Glutamatergic neuron (in vitro differentiated cells): ENCODE results near the gene BRMS1. TPM values are rescaled to one million over a fixed set of nuclear protein-coding genes. Genes with fewer than 3 reads are reported as not detected.

Experiments used
- DNase-seq: peaks from one replicate; pipeline ENCODE4 v3.0.0; 2022
- H3K27ac Mint-ChIP-seq: one replicate; pipeline ENCODE4 v1.8.0; 2020; ENCODE audit warnings: mild to moderate bottlenecking, mixed read lengths, inconsistent platforms; ENCODE audit not compliant: unreplicated experiment
- H3K27me3 Mint-ChIP-seq: one replicate; pipeline ENCODE4 v1.8.0; 2020; ENCODE audit warnings: mild to moderate bottlenecking, moderate library complexity, mixed read lengths, inconsistent platforms; ENCODE audit not compliant: unreplicated experiment
- H3K36me3 Mint-ChIP-seq: one replicate; pipeline ENCODE4 v1.8.0; 2020; ENCODE audit warnings: mild to moderate bottlenecking, mixed read lengths, inconsistent platforms; ENCODE audit not compliant: unreplicated experiment
- H3K4me1 Mint-ChIP-seq: one replicate; pipeline ENCODE4 v1.8.0; 2020; ENCODE audit warnings: mild to moderate bottlenecking, low read depth, mixed read lengths, inconsistent platforms; ENCODE audit not compliant: unreplicated experiment
- H3K4me3 Mint-ChIP-seq: one replicate; pipeline ENCODE4 v1.8.0; 2020; ENCODE audit warnings: mild to moderate bottlenecking, mixed read lengths, inconsistent platforms; ENCODE audit not compliant: unreplicated experiment
- H3K9me3 Mint-ChIP-seq: one replicate; pipeline ENCODE4 v1.8.0; 2020; ENCODE audit warnings: mild to moderate bottlenecking, moderate library complexity, mixed read lengths, inconsistent platforms; ENCODE audit not compliant: unreplicated experiment
- total RNA-seq: library from RNA; stranded (reverse); fragmentation: NEBNext Ultra II Directional; extraction: Animal tissue kit (Norgen Biotek cat#: 25700); gene quantifications from one replicate; pipeline ENCODE4 v1.2.1, GENCODE V29; 2021; ENCODE audit not compliant: unreplicated experiment
- TF ChIP-seq, protein P1 (sequence below): fragments of 200-600 bp; sonication (generic); IDR thresholded peaks from one replicate; pipeline ENCODE4 v1.5.0; 2021; ENCODE audit not compliant: partially characterized antibody, unreplicated experiment

BRMS1 gene
- total RNA-seq, 1 donor from 2014 or later, result 44.0 TPM

DNA sequence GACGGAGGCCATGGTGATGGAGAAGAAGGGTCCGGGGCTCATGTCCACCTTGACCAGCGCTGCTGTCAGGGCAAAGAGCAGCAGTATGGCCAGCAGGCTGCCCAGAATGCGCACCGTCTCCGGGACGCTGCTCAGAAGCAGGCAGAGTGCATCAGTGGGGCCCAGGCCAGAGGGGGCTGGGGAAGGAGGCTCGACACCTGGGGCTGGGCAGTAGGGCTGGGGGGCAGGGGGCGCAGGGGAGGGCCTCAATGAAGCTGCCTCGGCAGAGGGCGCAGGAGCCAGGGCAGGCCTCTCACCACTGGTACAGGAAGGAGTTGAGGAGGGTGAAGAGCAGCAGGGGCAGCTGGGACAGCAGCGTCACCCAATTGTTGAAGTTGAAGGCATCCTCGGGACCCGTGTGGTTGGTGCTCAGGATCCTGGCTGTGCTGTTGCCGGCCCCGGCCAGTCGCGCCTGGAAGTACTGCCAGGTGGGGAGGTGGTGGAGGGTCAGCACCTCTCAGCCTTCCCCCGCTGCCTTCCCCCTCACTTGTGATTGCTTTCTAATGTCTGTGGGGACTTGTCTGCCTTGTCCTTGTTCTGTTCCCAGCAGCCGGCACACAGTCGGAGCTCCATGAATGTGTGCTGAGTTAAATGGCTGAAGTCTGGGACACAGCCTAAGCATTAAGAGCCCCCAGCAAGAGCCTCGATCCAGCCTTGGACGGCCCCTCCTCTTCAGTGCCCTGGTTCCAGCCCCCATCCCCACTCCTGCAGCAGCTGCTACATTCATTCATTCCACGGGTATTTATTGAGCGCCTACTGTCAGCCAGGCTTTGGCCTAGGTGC is 24.4 kb upstream of the BRMS1 start:
- Mint-ChIP-seq H3K4me3 (peak overlapping the region; percentile 71), H3K36me3 (no peaks in the 10 kb centered on the region), H3K9me3 (no peaks in the 10 kb centered on the region), H3K27ac (no peak overlapping the region), H3K27me3 (peaks cover 5% of the 10 kb centered on the region), H3K4me1 (peaks cover 14% of the 10 kb centered on the region)
- no peak for DNase-seq
- TF ChIP-seq, protein P1, sequence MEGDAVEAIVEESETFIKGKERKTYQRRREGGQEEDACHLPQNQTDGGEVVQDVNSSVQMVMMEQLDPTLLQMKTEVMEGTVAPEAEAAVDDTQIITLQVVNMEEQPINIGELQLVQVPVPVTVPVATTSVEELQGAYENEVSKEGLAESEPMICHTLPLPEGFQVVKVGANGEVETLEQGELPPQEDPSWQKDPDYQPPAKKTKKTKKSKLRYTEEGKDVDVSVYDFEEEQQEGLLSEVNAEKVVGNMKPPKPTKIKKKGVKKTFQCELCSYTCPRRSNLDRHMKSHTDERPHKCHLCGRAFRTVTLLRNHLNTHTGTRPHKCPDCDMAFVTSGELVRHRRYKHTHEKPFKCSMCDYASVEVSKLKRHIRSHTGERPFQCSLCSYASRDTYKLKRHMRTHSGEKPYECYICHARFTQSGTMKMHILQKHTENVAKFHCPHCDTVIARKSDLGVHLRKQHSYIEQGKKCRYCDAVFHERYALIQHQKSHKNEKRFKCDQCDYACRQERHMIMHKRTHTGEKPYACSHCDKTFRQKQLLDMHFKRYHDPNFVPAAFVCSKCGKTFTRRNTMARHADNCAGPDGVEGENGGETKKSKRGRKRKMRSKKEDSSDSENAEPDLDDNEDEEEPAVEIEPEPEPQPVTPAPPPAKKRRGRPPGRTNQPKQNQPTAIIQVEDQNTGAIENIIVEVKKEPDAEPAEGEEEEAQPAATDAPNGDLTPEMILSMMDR, result no peak

DNA sequence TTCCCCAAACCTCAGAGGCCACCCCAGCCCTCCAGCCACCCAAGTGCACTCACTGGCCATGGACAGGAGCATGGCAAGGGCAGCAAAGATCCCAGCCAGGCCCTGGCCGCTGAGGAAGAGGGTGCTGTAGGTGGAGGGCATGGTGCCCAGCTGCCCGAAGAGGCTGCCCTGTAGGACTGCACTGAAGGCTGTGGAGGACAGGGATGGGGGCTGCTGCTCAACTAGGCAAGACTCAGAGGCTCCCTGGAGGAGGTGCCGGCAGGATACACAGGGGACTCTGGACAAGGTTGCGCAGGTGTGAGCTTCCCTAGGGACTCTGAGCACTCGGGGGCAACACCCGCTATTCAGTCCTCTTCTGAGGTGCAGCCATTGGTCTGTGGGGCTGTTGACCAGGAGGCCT is 23.6 kb upstream of the BRMS1 start:
- H3K36me3 Mint-ChIP-seq, result no peaks in the 10 kb centered on the region
- H3K4me3 Mint-ChIP-seq, result no peak overlapping the region
- peaks cover 2% of the 10 kb centered on the region for H3K9me3 Mint-ChIP-seq
- H3K4me1 Mint-ChIP-seq, result peaks cover 14% of the 10 kb centered on the region
- no peak overlapping the region for H3K27ac Mint-ChIP-seq
- DNase-seq, result no peak
- TF ChIP-seq, protein P1, result no peak
- H3K27me3 Mint-ChIP-seq, result peaks cover 7% of the 10 kb centered on the region

DNA sequence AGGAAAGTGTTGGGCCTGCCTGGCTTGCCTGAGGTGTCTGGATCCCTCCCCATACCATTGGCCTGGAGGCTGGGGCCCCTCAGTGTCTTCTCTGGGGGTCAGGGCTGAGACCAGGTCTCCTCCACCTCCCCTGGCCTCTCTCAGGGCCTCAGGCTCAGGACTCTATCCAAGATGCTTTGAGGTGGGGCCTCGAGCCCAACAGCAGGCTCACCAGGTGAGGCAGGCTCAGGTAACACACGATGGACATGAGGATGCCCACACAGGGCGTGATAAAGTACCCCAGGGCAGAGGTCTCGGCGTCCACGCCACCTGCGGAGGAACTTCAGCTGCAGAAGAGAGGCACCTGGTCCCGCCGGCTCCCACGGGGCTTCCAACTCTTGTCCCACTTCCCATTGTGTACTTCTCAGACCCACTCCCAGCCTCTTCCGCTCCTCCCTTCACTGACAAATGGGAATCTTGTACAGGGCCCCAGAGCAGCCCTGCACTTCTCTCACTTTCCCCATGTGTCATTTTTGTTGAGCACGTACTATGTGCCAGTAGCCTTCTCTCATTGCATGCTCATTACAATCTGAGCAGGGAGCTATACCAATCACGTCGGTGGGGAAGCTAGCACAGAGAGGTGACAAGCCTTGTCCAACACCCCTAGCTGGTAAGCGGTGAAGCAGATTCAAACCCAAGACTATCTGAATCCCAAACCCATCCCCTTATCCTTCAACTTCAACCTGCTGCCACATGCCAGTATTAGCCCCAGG is 22.8 kb upstream of the BRMS1 start:
- Mint-ChIP-seq H3K4me3 (no peak overlapping the region), H3K27me3 (peaks cover 7% of the 10 kb centered on the region), H3K27ac (no peak overlapping the region), H3K4me1 (peaks cover 14% of the 10 kb centered on the region), H3K9me3 (peaks cover 2% of the 10 kb centered on the region), H3K36me3 (no peaks in the 10 kb centered on the region)
- TF ChIP-seq, protein P1, result no peak
- no peak for DNase-seq

DNA sequence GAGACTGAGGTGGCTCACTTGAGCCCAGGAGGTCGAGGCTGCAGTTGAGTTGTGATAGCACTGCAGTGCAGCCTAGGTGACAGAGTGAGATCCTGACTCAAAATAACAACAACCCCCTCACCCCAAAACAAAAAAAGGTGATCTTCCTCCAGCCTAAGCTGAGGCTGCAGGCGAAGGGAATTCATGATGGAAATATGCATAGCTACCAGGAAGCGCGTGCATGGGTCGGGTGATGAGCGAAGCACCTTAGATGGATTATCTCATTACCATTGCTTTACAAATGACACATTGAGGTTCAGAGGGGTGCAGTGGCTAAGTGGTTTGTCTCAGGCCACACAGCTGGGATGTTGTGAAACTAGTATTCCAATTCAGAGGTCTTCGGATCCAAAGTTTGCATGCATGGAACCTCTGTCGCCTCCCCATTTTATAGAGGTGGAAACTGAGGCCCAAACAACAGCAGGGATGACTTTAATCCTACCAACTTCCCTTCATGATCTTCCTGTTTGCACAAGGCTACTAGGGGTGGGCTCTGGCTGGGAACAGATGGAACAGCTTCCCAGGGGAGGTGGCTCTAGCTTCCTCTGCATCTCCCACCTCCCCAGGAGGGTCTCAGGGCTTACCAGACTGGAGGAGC is 22.1 kb upstream of the BRMS1 start:
- H3K27me3 Mint-ChIP-seq, result peaks cover 7% of the 10 kb centered on the region

More for the DNA sequence above, 22.1 kb upstream of the BRMS1 start:
- DNase-seq, result no peak
- H3K27ac Mint-ChIP-seq, result no peak overlapping the region
- H3K4me1 Mint-ChIP-seq, result peaks cover 14% of the 10 kb centered on the region
- H3K4me3 Mint-ChIP-seq, result no peak overlapping the region
- TF ChIP-seq, protein P1, result no peak
- H3K36me3 Mint-ChIP-seq, result no peaks in the 10 kb centered on the region
- H3K9me3 Mint-ChIP-seq, result peaks cover 4% of the 10 kb centered on the region
